ENCODE measurements around the gene PIAS2.
"Not testable (repeated sequence)": the region's sequence is repeated elsewhere in the genome, so short reads cannot be mapped to it uniquely, and the experiment has no call there.

The PIAS2 gene

GRCh38 chr18:46829947-46830346, 87.4 kb downstream of the PIAS2 start:
- peaks cover 67% of the 10 kb centered on the region for H3K36me3 ChIP-seq (ENCODE audit: insufficient read depth, low read length)
- no peaks in the 10 kb centered on the region for H3K4me1 ChIP-seq (ENCODE audit: insufficient read depth, low read length)
- H3K27ac ChIP-seq (ENCODE audit: low read depth, low read length): no peak overlapping the region
- H3K9me3 ChIP-seq (ENCODE audit: insufficient read depth, low read depth, low read length): no peaks in the 10 kb centered on the region
- WGBS: no CpG with 5 or more reads among the region's 1 CpG
- no peaks in the 10 kb centered on the region for H3K27me3 ChIP-seq (ENCODE audit: insufficient read depth, low read length)
- H3K9ac ChIP-seq (ENCODE audit: low read depth, low read length): no peak overlapping the region
- H3K4me3 ChIP-seq (ENCODE audit: low read length): no peak overlapping the region

DNA sequence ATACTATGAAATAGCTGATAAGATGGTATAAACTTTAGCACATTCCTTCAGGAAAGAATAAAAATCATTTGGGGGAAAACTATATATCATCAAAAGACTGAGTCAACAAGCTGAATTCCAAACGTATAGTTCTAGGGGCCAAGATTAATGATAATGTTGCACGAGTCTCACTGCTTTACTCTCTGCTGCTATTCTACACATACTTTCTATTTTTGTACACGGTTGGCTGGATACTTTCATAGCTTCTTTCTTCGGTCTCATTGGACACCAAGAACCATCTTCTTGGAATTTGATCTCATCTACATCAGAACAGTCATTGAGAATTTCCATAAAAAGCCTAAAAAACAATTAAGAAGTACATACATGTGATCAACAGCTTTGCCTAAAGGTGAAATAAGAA, 87.8 kb downstream of the PIAS2 start:
- 93% methylated on average over 4 of the region's 4 CpGs for WGBS
- Histone ChIP-seq H3K27ac (ENCODE audit: low read depth, low read length) (no peak overlapping the region), H3K27me3 (ENCODE audit: insufficient read depth, low read length) (no peaks in the 10 kb centered on the region), H3K9me3 (ENCODE audit: insufficient read depth, low read depth, low read length) (no peaks in the 10 kb centered on the region), H3K9ac (ENCODE audit: low read depth, low read length) (no peak overlapping the region), H3K4me3 (ENCODE audit: low read length) (no peak overlapping the region), H3K36me3 (ENCODE audit: insufficient read depth, low read length) (peaks cover 63% of the 10 kb centered on the region), H3K4me1 (ENCODE audit: insufficient read depth, low read length) (no peaks in the 10 kb centered on the region)

- Histone ChIP-seq H3K9me3 (ENCODE audit: insufficient read depth, low read depth, low read length) (no peaks in the 10 kb centered on the region), H3K4me1 (ENCODE audit: insufficient read depth, low read length) (no peaks in the 10 kb centered on the region), H3K36me3 (ENCODE audit: insufficient read depth, low read length) (peaks cover 75% of the 10 kb centered on the region), H3K9ac (ENCODE audit: low read depth, low read length) (no peak overlapping the region), H3K27ac (ENCODE audit: low read depth, low read length) (no peak overlapping the region), H3K27me3 (ENCODE audit: insufficient read depth, low read length) (no peaks in the 10 kb centered on the region), H3K4me3 (ENCODE audit: low read length) (no peak overlapping the region)
- 94% methylated on average over 1 of the region's 3 CpGs for WGBS
Measured at GRCh38 chr18:46821856-46822711, 95.2 kb downstream of the PIAS2 start.

GRCh38 chr18:46820863-46821262, 96.4 kb downstream of the PIAS2 start:
- Histone ChIP-seq H3K36me3 (ENCODE audit: insufficient read depth, low read length) (peaks cover 63% of the 10 kb centered on the region), H3K4me1 (ENCODE audit: insufficient read depth, low read length) (no peaks in the 10 kb centered on the region), H3K27ac (ENCODE audit: low read depth, low read length) (no peak overlapping the region), H3K27me3 (ENCODE audit: insufficient read depth, low read length) (no peaks in the 10 kb centered on the region), H3K4me3 (ENCODE audit: low read length) (no peak overlapping the region), H3K9me3 (ENCODE audit: insufficient read depth, low read depth, low read length) (no peaks in the 10 kb centered on the region), H3K9ac (ENCODE audit: low read depth, low read length) (no peak overlapping the region)
- WGBS: 95% methylated on average over 6 of the region's 6 CpGs

- Histone ChIP-seq H3K27ac (ENCODE audit: low read depth, low read length) (no peak overlapping the region), H3K36me3 (ENCODE audit: insufficient read depth, low read length) (peaks cover 18% of the 10 kb centered on the region), H3K4me3 (ENCODE audit: low read length) (no peak overlapping the region), H3K4me1 (ENCODE audit: insufficient read depth, low read length) (peaks cover 9% of the 10 kb centered on the region), H3K27me3 (ENCODE audit: insufficient read depth, low read length) (no peaks in the 10 kb centered on the region), H3K9me3 (ENCODE audit: insufficient read depth, low read depth, low read length) (no peaks in the 10 kb centered on the region), H3K9ac (ENCODE audit: low read depth, low read length) (no peak overlapping the region)
- 98% methylated on average over 6 of the region's 6 CpGs for WGBS
Measured at GRCh38 chr18:46815661-46816060, 101.6 kb downstream of the PIAS2 start.

DNA sequence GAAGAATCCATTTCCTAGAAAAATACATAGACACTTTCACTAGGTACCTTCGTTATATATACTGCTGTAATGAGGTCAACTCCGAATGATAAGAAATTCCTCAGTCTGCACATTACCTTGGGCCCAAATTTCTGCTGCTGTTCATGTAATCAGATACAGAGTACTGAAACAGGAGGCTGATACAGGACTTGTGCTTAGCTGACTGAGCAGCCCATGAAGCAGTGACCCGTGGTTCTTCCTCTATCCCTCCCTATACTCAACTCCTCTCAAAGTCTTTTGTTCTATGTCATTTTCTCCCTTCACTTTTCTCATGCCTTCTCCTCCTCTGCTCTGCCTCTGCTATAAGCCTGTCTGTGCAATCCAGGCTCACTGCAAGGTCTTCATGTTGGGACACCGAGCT, 102.9 kb downstream of the PIAS2 start:
- peaks cover 14% of the 10 kb centered on the region for H3K4me1 ChIP-seq (ENCODE audit: insufficient read depth, low read length)
- no peaks in the 10 kb centered on the region for H3K27me3 ChIP-seq (ENCODE audit: insufficient read depth, low read length)
- no peak overlapping the region for H3K4me3 ChIP-seq (ENCODE audit: low read length)
- 93% methylated on average over 4 of the region's 4 CpGs for WGBS
- H3K9ac ChIP-seq (ENCODE audit: low read depth, low read length): no peak overlapping the region
- H3K27ac ChIP-seq (ENCODE audit: low read depth, low read length): no peak overlapping the region
- peaks cover 7% of the 10 kb centered on the region; the same call in 1 of the 2 replicates for H3K36me3 ChIP-seq (ENCODE audit: insufficient read depth, low read length)
- no peaks in the 10 kb centered on the region for H3K9me3 ChIP-seq (ENCODE audit: insufficient read depth, low read depth, low read length)

DNA sequence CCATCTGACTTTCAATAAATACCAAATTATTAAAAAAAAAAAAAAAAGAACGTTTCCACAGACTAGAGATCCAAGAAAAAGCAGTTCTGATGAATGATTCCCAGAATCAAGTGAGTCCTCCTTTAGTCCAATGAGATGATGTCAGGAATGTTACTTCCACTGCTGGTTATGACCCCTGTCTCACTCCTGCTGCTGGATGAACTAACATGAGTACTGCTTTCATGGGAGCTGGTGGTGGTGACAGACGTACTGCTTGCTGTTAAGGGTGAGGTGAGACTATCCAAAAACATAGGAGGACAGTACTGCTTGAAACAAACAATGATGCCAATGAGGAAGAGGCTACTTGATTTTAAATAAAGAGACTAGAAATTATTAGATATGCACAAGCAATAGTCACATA, 105.0 kb downstream of the PIAS2 start:
- H3K36me3 ChIP-seq (ENCODE audit: insufficient read depth, low read length): no peaks in the 10 kb centered on the region
- peaks cover 17% of the 10 kb centered on the region for H3K4me1 ChIP-seq (ENCODE audit: insufficient read depth, low read length)
- WGBS: 94% methylated on average over 2 of the region's 2 CpGs
- H3K4me3 ChIP-seq (ENCODE audit: low read length): no peak overlapping the region
- H3K9ac ChIP-seq (ENCODE audit: low read depth, low read length): no peak overlapping the region
- no peak overlapping the region for H3K27ac ChIP-seq (ENCODE audit: low read depth, low read length)
- no peaks in the 10 kb centered on the region for H3K9me3 ChIP-seq (ENCODE audit: insufficient read depth, low read depth, low read length)
- H3K27me3 ChIP-seq (ENCODE audit: insufficient read depth, low read length): no peaks in the 10 kb centered on the region

GRCh38 chr18:46810481-46811000, 106.8 kb downstream of the PIAS2 start:
- H3K9ac ChIP-seq (ENCODE audit: low read depth, low read length): no peak overlapping the region
- WGBS: 74% methylated on average over 2 of the region's 2 CpGs
- no peaks in the 10 kb centered on the region for H3K9me3 ChIP-seq (ENCODE audit: insufficient read depth, low read depth, low read length)
- no peaks in the 10 kb centered on the region for H3K36me3 ChIP-seq (ENCODE audit: insufficient read depth, low read length)
- peaks cover 17% of the 10 kb centered on the region for H3K4me1 ChIP-seq (ENCODE audit: insufficient read depth, low read length)
- no peaks in the 10 kb centered on the region for H3K27me3 ChIP-seq (ENCODE audit: insufficient read depth, low read length)
- H3K4me3 ChIP-seq (ENCODE audit: low read length): no peak overlapping the region
- peak overlapping the region; percentile 57; the same call in 1 of the 2 replicates for H3K27ac ChIP-seq (ENCODE audit: low read depth, low read length)

GRCh38 chr18:46809145-46809544, 108.2 kb downstream of the PIAS2 start:
- no peaks in the 10 kb centered on the region for H3K36me3 ChIP-seq (ENCODE audit: insufficient read depth, low read length)
- WGBS: 96% methylated on average over 5 of the region's 5 CpGs
- no peaks in the 10 kb centered on the region for H3K27me3 ChIP-seq (ENCODE audit: insufficient read depth, low read length)
- H3K9ac ChIP-seq (ENCODE audit: low read depth, low read length): no peak overlapping the region
- no peak overlapping the region for H3K27ac ChIP-seq (ENCODE audit: low read depth, low read length)
- peaks cover 17% of the 10 kb centered on the region for H3K4me1 ChIP-seq (ENCODE audit: insufficient read depth, low read length)
- no peaks in the 10 kb centered on the region for H3K9me3 ChIP-seq (ENCODE audit: insufficient read depth, low read depth, low read length)
- no peak overlapping the region for H3K4me3 ChIP-seq (ENCODE audit: low read length)

GRCh38 chr18:46795945-46796344, 121.4 kb downstream of the PIAS2 start:
- H3K9ac ChIP-seq (ENCODE audit: low read depth, low read length); H3K27me3 ChIP-seq (ENCODE audit: insufficient read depth, low read length); H3K27ac ChIP-seq (ENCODE audit: low read depth, low read length); H3K9me3 ChIP-seq (ENCODE audit: insufficient read depth, low read depth, low read length); H3K36me3 ChIP-seq (ENCODE audit: insufficient read depth, low read length); H3K4me3 ChIP-seq (ENCODE audit: low read length); H3K4me1 ChIP-seq (ENCODE audit: insufficient read depth, low read length): not testable (repeated sequence)
- WGBS: 98% methylated on average over 4 of the region's 6 CpGs

GRCh38 chr18:46794607-46795006, 122.7 kb downstream of the PIAS2 start:
- Histone ChIP-seq H3K27me3 (ENCODE audit: insufficient read depth, low read length) (no peaks in the 10 kb centered on the region), H3K4me3 (ENCODE audit: low read length) (no peak overlapping the region), H3K9me3 (ENCODE audit: insufficient read depth, low read depth, low read length) (peaks cover 8% of the 10 kb centered on the region), H3K27ac (ENCODE audit: low read depth, low read length) (no peak overlapping the region), H3K4me1 (ENCODE audit: insufficient read depth, low read length) (peaks cover 3% of the 10 kb centered on the region; the same call in 1 of the 2 replicates), H3K9ac (ENCODE audit: low read depth, low read length) (no peak overlapping the region), H3K36me3 (ENCODE audit: insufficient read depth, low read length) (no peaks in the 10 kb centered on the region)
- WGBS: 74% methylated on average over 1 of the region's 1 CpG
